ENCODE results near the gene WNT7A.

WNT7A gene

GRCh38 chr3:13825821-13826220 is 54.0 kb downstream of the WNT7A start:
- DNase-seq: no peak

DNA sequence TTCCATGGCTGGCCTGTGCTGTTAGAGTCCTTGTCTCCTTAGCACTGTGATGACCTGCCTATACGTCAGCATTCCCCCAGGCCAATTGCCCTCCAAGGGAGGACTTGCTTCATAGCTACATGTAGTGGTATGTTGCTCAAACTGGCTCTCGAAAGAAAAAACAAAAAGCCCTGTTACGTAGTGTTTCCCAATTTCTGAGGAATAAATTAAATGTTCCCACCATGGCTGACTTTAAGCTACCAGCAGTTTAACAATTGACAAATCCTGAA is 54.6 kb downstream of the WNT7A start:
- DNase-seq: no peak

GRCh38 chr3:13824521-13825310 is 55.2 kb downstream of the WNT7A start:
- DNase-seq: no peak

GRCh38 chr3:13823692-13824091 is 56.2 kb downstream of the WNT7A start:
- no peak for DNase-seq

DNA sequence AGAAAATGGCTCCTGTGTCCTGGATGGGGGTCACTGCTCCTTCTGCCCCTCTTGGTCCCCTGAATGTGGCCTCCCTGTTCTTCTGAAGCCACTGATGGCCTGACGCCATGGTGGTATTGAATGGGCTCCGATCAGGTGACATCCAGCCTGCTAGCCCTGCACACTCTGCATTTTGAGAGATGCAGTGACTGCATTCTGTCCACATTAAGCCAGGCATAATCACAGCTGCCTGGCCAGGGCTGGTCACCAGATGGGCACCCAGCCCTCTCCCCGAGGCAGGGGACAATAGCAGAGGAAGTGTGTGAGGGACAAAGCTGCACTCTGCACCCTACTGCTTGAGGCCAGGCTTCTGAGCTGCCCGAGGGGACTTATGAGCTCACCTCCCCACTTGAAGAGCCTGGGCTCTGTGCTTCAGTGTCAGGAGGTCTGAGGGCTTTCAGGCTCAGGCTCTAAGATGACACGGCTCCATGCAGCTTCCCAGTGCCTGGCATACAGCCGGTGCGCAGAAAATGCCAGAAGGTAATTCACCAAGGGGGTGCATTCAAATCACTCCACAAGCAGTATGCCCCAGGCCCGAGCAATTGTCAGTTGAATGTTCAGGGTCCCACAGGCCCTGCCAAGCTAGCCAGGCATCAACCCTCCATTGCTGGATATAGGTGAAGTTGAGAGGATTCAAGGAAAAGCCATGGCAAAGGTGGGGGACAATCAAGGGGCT is 56.8 kb downstream of the WNT7A start:
- no peak for DNase-seq

GRCh38 chr3:13822042-13822441 is 57.8 kb downstream of the WNT7A start:
- DNase-seq: no peak

DNA sequence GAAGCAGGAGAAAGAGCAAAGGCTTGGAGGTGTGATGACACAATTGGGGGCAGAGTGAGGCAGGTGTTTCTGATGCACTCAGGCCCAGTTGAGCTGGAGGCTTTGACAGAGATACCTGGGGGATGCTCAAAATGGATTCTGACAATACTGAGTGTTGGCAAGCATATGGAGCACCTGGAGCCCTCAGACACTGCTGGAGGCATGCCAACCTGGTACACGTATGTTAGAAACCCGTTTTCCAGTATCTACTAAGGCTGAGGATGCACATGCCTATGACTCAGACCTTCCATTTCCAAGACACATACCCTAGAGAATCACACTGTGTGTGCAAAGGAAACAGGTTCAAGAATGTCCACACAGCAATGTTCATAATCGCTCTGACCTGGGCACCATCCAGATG is 58.7 kb downstream of the WNT7A start:
- no peak for DNase-seq

GRCh38 chr3:13818919-13819318 is 61.0 kb downstream of the WNT7A start:
- no peak for DNase-seq

DNA sequence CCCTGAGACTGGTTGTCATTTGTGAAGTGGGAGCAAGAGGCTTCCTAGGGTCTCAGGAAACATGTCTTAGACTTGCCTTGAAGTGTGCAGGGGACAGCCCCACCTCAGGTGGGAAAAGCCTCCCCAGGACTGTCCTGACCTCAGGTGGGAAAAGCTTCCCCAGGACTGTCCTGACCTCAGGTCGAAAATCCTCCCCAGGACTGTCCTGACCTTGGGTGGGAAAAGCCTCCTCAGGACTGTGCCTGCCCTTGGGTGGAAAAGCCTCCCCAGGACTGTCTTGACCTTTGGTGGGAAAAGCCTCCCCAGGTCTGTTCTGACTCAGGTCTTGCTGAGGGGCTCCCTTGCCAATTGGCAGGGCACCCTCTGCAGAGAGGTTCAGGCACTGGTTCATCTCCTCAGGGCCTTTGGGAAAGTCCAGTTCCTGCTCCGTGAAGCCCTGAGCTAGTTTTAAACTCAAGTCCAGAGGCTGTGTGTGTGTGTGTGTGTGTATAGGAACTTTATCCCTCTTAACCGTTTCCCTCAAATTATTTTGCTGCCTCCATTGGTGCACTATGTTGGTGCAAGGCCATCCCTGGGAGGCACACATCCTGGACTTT is 64.7 kb downstream of the WNT7A start:
- DNase-seq: no peak

DNA sequence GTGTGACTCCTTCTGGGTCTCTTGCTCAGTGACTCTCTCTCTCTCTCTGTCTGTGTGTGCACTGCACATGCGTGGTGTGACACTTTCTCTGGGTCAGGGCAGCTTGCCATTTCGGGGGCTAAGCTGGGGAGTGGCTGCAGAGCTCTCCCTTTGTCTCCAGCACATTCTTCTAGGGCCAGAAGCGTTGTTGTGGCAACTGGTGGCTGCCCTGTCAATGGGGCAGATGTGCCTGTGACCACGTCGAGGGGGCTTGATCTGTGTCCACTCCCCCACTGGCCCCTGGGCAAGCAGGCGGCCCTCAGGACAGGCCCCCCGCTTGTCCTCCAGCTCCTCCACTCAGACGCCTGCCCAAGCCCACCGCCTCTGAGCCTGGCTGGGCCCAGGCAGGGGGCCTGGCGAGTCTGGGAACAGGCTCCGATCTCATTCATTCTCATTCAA is 67.8 kb downstream of the WNT7A start:
- no peak for DNase-seq

- no peak for DNase-seq
Observed at GRCh38 chr3:13811614-13812013, 68.3 kb downstream of the WNT7A start.

DNA sequence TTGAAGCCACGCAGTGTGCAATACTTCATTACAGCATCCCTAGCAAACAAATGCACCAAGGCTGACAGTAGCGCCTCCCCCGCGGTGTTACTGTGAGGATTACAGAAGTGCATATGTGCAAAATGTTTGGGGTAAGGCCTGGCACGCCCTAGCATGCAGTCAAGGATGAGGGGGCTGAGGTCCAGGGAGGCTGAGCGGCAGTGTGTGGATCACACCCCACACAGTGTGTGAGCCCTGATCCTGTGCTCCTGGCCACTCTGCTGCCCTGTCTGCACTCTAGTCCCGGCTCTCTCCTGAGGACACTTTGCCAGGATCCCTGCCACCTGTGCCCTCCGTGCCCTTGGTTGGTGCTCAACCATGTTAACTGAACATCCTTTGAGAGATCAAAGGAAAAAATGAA is 71.3 kb downstream of the WNT7A start:
- no peak for DNase-seq

DNA sequence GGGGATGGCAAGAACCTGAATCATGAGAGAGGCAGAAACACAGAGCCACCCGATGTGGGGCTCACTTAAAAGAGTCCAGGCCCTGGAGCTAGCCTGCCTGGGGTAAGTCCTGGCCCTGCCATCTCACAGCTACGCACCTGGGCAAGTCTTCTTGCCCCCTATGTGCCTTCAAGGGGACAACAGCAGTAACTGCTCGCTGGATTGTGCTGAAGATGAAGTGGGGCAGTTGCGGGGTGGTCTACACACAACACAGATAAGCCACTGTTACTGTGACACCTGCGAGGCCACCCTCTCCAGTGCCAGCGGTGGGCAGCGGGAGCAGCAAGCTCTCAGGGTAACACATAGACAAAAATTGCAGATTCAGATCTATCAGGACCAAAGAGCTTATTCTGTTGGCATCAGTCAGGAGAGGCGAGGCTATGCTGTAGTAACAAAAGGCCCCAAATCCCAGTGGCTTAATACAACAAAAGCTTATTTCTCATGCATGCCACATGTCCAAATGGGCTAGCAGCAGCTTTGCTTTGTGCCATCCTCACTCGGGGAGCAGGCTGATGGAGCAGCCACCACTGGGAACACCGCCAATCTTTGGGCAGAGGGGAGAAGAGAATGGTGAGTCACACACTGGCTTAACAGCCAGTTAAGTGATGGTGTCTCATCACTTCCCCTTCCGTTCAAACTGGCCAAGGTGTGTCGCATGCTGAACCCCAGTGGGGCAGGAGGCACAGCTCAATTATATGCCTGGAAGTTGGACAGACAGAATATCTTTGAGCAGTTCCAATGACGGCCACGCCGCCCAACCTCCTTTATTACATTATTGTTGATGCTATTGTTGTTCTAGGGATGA is 78.3 kb downstream of the WNT7A start:
- no peak for DNase-seq

DNA sequence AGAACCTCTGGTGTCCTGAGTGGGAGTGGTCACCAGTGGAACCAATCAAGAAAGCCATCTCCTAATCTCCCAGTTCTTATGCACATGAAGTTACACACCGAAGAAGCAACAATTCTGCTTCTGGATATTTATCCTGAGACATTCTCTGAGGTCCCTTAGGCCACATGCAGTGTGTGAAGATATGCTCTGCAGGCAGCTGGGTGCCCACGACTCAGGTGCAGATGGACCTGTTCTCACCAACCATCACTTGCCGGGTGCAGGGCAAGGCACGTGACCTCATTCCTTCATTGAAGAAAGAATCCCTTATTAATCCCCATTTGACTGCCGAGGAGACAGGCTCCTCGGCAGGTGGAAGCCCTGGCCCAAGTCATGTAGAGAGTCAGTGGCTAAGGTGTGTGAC is 79.8 kb downstream of the WNT7A start:
- no peak for DNase-seq

- no peak for DNase-seq
Observed at GRCh38 chr3:13798401-13798800, 81.5 kb downstream of the WNT7A start.

GRCh38 chr3:13796701-13797460 is 83.0 kb downstream of the WNT7A start:
- DNase-seq: no peak

GRCh38 chr3:13795816-13796215 is 84.1 kb downstream of the WNT7A start:
- no peak for DNase-seq

GRCh38 chr3:13794322-13794721 is 85.5 kb downstream of the WNT7A start:
- DNase-seq: no peak

DNA sequence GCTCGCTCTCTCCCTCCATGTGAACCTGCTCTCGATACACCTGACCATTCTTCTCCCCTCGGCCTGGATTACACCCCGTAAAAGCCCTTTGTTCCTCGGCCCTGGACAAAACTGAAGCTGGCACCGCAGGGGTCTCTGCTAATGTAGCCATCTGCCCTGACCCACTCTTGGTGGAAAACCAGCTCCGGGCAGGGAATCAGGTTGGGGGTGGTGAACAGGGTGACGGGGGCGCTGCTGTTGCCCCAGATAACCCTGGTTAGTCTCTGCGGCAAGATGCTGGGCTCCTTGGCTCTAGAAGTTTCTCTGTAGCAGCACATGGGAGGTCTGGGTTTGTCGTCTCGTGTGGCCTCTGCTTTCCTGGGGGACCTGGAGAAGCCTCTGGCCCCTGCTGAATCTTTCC is 86.4 kb downstream of the WNT7A start:
- no peak for DNase-seq

- DNase-seq: no peak
Observed at GRCh38 chr3:13792512-13793371, 87.1 kb downstream of the WNT7A start.

DNA sequence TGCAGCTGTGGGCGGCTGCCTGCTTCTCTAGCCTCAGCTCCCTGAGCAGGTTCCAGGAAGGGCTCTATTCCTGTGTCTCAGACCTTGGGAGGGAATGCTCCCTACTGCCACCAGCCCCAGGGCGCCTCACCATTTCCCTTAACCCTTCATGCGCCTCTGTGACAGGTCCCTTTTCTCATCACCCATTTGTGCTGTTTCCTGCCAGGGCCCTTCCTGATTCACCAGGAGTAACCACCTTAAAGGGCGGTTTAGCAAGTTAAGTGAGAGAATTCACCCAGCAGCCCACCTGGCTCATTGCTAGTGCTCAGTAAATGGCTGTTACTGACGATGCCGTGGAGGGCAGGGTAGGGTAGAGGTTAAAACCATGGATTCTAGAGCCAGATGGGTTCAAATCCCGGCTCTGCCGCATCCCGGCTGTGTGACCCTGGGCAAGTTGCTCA is 87.8 kb downstream of the WNT7A start:
- DNase-seq: no peak

Data from femur (tissue), 1 donor.